LNCAP (cell line): ENCODE measurements around the gene MAST4.

Source experiments
- TF ChIP-seq, protein P1 (sequence below): fragments of 450-650 bp; IDR thresholded peaks from 2 replicates; pipeline ENCODE4 v1.5.1; 2017; ENCODE audit warnings: mild to moderate bottlenecking

MAST4 gene

DNA sequence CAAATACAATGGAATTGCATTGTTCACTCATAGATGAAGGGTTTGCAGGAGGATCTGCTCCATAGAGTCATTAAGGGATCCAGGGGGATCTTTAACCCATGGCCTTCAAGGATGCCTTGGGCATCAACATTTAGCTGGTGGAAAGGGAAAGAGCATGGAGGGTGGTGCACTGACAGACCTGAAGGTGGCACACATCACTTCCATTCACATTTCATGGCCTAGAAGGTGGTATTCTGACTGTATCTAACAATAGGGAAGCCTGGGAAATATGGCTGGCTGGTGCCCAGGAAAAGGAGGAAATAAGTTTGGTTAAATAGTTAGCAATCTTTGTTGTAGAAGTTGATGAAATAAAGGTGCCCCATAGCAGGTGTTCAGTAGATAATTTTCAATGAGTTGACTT is 370.2 kb downstream of the MAST4 start:
- TF ChIP-seq, protein P1, sequence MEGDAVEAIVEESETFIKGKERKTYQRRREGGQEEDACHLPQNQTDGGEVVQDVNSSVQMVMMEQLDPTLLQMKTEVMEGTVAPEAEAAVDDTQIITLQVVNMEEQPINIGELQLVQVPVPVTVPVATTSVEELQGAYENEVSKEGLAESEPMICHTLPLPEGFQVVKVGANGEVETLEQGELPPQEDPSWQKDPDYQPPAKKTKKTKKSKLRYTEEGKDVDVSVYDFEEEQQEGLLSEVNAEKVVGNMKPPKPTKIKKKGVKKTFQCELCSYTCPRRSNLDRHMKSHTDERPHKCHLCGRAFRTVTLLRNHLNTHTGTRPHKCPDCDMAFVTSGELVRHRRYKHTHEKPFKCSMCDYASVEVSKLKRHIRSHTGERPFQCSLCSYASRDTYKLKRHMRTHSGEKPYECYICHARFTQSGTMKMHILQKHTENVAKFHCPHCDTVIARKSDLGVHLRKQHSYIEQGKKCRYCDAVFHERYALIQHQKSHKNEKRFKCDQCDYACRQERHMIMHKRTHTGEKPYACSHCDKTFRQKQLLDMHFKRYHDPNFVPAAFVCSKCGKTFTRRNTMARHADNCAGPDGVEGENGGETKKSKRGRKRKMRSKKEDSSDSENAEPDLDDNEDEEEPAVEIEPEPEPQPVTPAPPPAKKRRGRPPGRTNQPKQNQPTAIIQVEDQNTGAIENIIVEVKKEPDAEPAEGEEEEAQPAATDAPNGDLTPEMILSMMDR = no peak

DNA sequence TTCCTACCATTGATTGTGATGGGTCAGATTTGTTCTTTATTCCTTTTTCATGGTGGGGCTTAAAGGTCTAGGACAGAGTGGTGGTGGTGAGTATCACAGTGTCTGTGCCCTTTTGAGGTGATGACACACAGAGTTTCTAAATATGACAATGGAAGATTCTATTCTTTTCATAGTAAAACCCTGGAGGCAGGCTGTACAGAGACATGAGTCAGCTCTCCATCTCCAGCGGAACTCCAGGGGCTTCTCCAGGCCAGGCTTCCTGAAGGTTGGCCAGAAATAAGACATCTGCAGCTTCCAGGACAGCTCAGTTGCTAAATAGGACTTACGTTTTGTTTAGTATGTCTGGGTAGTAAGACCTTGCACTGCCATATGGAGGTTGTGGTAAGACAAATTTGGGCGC is 370.9 kb downstream of the MAST4 start:
- TF ChIP-seq, protein P1 = no peak

DNA sequence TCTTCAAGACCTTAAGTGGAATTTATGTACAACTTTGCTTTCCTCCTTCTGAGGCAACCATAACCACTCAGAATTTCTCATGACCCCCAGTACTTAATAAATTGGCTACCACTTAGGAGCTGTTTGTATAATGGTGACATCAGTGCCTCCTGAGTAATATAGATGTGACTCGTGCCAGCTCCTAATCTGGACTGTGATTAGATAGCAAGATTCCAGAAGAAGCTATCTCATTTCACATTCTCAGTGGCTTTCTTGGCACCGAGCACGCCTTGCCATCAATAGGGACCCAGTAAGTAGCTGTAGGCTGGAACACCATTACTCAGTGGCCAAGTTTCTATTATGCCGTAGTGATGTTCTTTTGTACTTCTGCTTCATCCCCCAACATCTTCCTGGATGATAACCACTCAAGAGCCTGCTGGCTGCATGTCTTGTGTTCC is 371.7 kb downstream of the MAST4 start:
- TF ChIP-seq, protein P1 = no peak

DNA sequence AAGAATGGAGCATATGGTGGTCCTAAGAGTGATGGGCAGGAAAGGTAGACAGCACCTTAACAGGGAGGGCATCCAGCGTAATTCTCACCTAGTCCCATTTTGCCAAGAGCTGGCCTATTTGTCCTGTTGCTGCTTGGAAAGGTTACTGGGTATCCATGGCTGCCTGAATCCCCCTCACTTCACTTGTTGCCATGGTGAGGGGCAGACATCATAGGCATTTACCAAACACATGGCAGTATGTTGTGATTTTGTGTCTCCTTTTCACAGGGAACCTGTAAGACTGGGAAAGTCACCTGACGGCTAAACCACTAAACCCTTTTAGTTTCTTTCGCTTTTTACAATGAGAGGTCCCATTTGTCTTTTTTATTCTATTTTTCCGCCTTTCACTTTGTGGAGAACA is 373.3 kb downstream of the MAST4 start:
- TF ChIP-seq, protein P1 = no peak

DNA sequence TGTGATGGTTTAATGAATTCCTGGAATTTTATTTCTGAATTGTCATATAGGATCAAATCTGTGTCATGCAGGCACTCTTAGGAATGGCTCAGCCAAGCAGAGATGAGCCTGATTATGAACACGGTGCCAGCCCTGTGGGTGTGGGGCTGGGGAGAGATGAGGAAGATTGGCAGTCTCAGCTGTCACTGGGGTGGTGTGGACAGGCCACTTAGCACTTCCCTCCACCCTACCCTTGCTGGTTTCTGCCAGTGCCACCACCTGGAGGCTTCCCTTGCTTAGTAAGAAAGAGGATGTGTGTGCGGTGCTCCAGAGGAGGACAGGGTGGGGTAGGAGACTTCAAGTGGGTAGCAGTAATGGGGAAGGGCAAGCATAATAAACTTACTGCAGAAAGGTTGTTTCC is 373.8 kb downstream of the MAST4 start:
- TF ChIP-seq, protein P1 = no peak

DNA sequence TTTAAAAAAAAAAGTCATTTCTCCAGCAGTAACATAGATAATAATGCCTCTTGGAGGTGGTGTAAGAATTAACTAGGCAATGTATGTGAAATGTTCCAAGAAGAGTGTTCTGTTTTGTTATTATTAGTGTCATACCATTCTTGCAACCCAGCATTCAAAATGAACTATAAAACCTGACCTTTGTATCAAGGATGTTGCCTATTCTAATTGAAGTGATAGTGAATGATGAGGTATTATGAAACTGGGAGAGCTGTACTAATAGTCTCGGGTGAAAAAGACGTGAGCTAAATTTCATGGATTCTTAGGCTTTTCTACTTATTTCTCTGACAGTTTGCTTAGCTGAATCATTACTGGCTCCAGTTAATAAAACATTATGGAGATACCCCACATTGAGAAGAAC is 375.8 kb downstream of the MAST4 start:
- TF ChIP-seq, protein P1 = no peak

DNA sequence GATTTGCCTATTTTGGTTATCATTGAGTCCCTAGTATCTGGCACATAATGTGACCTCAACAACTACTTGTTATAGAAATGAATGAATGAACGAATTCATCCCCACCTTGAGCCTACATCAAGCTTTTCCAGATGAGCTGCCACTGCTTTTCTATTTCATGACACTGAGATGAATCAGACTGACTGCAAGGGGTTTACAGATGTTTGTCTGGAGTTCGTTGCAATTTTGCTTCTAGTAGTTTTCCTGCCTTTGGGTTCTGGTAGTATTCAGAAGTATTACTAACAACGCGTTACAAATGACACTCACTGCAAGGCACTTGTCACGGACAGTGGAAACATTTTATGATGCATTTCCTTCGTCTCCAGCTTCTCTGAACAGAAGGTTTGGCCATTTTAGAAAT is 378.1 kb downstream of the MAST4 start:
- TF ChIP-seq, protein P1 = no peak

DNA sequence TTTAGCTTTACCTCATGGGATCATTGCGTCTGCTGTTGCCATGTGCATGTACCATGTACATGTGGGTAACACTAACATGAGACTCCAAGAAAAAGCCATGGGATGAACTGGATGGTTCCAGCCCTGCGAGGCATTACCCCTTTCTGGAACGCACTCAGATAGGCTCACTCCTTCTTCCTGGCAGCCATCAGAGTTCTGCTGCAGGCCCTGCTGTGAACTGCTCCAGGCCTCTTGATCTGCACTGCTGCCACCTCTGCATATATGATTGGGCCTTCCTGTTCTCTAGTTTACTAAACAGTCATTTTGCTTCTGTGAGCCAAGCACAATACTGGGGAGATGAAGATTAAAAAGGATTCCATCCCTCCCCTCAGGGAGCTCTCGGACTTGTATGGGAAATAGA is 379.9 kb downstream of the MAST4 start:
- TF ChIP-seq, protein P1 = no peak
